HG03432 (cell line): ENCODE results near the gene LRRC59.
A peak's percentile ranks its signal among the peaks of the same experiment; 100 is the strongest.
"Not testable (repeated sequence)": the region's sequence is repeated elsewhere in the genome, so short reads cannot be mapped to it uniquely, and the experiment has no call there.

Experiments
- ATAC-seq: cut with Tn5 transposase; IDR thresholded peaks from one replicate; pipeline ENCODE4 v1.9.1; 2021; ENCODE audit warnings: mild to moderate bottlenecking, moderate library complexity; ENCODE audit not compliant: unreplicated experiment

The LRRC59 gene

GRCh38 chr17:50348522-50349242 is 48.6 kb downstream of the LRRC59 start:
- no peak for ATAC-seq

- no peak for ATAC-seq
Measured at GRCh38 chr17:50347894-50348291, 49.4 kb downstream of the LRRC59 start.

GRCh38 chr17:50347117-50347893 is 50.0 kb downstream of the LRRC59 start:
- ATAC-seq = no peak

- peak; percentile 57 for ATAC-seq
Measured at GRCh38 chr17:50346313-50347116, 50.8 kb downstream of the LRRC59 start.

GRCh38 chr17:50345432-50346312 is 51.7 kb downstream of the LRRC59 start, which contains the start of gene XYLT2:
XYLT2 (plus strand) TSS chr17:50346126; CDS start chr17:50346141, 15 bp downstream.
- ATAC-seq = peak; percentile 81

- no peak for ATAC-seq
Measured at GRCh38 chr17:50344731-50345365, 52.5 kb downstream of the LRRC59 start.

- no peak for ATAC-seq
Measured at GRCh38 chr17:50339381-50339780, 57.9 kb downstream of the LRRC59 start.

GRCh38 chr17:50338645-50339044 is 58.7 kb downstream of the LRRC59 start:
- no peak for ATAC-seq

GRCh38 chr17:50337956-50338355 is 59.4 kb downstream of the LRRC59 start:
- ATAC-seq = no peak

- not testable (repeated sequence) for ATAC-seq
Measured at GRCh38 chr17:50333291-50334057, 63.8 kb downstream of the LRRC59 start.

GRCh38 chr17:50332196-50332595 is 65.1 kb downstream of the LRRC59 start:
- ATAC-seq = no peak
